ENCODE measurements around the gene CSDE1.

GRCh38 chr1:114690148-114690547 lies 67.6 kb downstream of the CSDE1 start:
- no peak for TF ChIP-seq CTCF (IDR thresholded peaks at IDR 0.05 in 8 of 11, conservative IDR thresholded peaks at IDR 0.05 in 3 of 11)
- no peak for TF ChIP-seq POLR2A (IDR thresholded peaks at IDR 0.05)
- no peak for TF ChIP-seq POLR2AphosphoS5 (IDR thresholded peaks at IDR 0.05)

All from spleen (tissue), 7 donors.